GM19452 (cell line): ENCODE measurements around the gene SLC35G1.

Experiments used
- ATAC-seq: cut with Tn5 transposase; IDR thresholded peaks from one replicate; pipeline ENCODE4 v1.9.1; 2021; ENCODE audit not compliant: unreplicated experiment

Gene SLC35G1

DNA sequence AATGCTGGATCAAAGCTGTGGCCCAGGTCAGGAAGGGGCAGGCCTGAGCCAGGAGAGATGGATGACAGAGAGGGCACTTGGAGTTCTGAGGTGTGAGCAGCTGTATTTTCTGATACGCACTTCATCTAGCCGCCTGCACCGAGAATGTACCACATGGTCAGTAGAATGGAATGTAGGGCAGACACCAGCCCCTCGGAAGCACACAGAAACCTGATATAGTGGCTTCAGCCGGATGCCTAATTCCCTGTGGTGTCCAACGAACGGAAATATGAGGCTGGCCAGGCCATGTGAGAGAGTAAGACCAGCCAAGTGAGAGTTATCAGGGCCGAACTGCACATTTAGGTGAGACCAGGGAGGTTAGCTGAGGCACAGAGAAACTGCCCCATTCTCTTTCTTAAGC, 53.3 kb downstream of the SLC35G1 start:
- ATAC-seq: no peak

DNA sequence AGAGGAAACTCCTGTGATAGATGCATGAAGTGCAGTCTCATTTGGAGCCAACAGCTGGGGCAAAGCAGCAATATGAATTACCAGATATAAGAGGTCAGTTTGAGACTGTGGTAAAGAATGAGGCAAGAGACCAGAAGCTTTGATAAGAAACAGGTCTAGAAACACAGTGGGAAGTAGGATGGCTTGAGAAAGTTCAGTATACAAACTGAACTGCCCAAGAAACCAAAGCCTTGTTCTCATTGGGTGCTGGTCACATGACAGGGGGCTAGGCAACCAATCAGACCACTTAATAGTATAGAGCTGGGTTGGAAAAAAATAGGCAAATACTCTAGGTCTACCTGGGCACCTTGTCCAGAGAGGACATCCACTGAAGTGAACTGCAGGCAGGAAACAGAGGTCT, 53.7 kb downstream of the SLC35G1 start:
- no peak for ATAC-seq

DNA sequence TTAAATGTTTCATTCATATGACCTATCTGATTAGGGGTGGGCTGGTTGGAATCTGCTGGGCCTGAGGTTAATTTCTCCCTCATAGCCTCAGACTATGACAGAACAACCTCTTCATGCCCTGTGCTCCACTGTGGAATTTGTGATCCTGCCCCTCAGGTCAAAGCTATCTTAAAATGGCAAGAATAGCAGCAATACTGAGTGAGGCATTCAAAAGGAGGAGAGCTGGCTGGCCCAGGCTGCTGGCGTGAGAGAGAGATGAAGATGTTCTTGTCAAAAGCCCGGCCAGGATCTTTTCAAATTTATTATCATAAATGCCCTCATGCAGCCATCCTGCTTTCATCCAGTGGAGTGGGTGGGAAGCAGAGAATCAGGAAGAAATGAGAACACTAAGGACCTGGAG, 58.1 kb downstream of the SLC35G1 start:
- no peak for ATAC-seq
